ENCODE results near the gene MPP2.
A peak's percentile ranks its signal among the peaks of the same experiment; 100 is the strongest.

GRCh38 chr17:43907998-43908721 is 824 bp upstream of the MPP2 start:
- peak; percentile 33 for TF ChIP-seq EZH2 (IDR thresholded peaks at IDR 0.05; ENCODE audit: borderline replicate concordance, low read length)
- no peak for TF ChIP-seq CTCF (conservative IDR thresholded peaks at IDR 0.05 in 1 of 2, IDR thresholded peaks at IDR 0.05 in 1 of 2; ENCODE audit: extremely low read depth in 1 of 2, insufficient read depth in 1 of 2, low read depth in 1 of 2, low read length in 2 of 2)

Data from mammary epithelial cell (primary cell).